H1 (cell line): Measurements from ENCODE around the gene TMTC2. TPM values are rescaled to one million over a fixed set of nuclear protein-coding genes. Genes with fewer than 3 reads are reported as not detected.

Source experiments
- CTCF ChIA-PET: fragments of 300-600 bp; sonication (Branson Sonifier 250); formaldehyde crosslinking; loops from one replicate; lab custom pipeline; 2021; ENCODE audit not compliant: partially characterized antibody; lab: Charles Lee
- POLR2A ChIA-PET: fragments of 300-600 bp; sonication (Branson Sonifier 250); formaldehyde crosslinking; loops from one replicate; lab custom pipeline; 2021; ENCODE audit warnings: inconsistent platforms; ENCODE audit not compliant: partially characterized antibody; lab: Charles Lee
- DNase-seq, 2 experiments: peaks; one replicate each; pipeline versions ENCODE4 v3.0.0 to v3.0.0-alpha.2; 2010 to 2022; ENCODE audit warnings: low spot score in 2 of 2, low read depth in 1 of 2, mixed read lengths in 1 of 2
- FAIRE-seq: peaks from 2 replicates; lab custom pipeline; 2011; peaks lifted over from hg19 to GRCh38; lab: Jason Lieb, UNC
- H2AFZ ChIP-seq: 2 replicates; pipeline ENCODE4 v1.8.1; 2012; ENCODE audit warnings: low read length, inconsistent platforms
- H2AK5ac ChIP-seq: 2 replicates; pipeline ENCODE4 v1.6.1; 2013; ENCODE audit warnings: low read depth, low read length
- H2BK120ac ChIP-seq: replicated peaks from 2 replicates; pipeline ENCODE3; 2013; ENCODE audit warnings: low read depth, low read length, inconsistent platforms
- H2BK12ac ChIP-seq: 2 replicates; pipeline ENCODE4 v1.6.1; 2013; ENCODE audit warnings: low read depth, low read length
- H2BK15ac ChIP-seq: 2 replicates; pipeline ENCODE4 v1.6.1; 2013; ENCODE audit warnings: low read length
- H2BK20ac ChIP-seq: 2 replicates; pipeline ENCODE4 v1.6.1; 2013; ENCODE audit warnings: low read length
- H2BK5ac ChIP-seq: 2 replicates; pipeline ENCODE4 v1.6.1; 2013; ENCODE audit warnings: low read depth, low read length
- H3K14ac ChIP-seq: 2 replicates; pipeline ENCODE4 v1.6.1; 2013; ENCODE audit warnings: inconsistent platforms; ENCODE audit not compliant: insufficient read length
- H3K18ac ChIP-seq: 2 replicates; pipeline ENCODE4 v1.6.1; 2013; ENCODE audit warnings: low read length; ENCODE audit errors: extremely low read depth
- H3K23ac ChIP-seq: 2 replicates; pipeline ENCODE4 v1.6.1; 2013; ENCODE audit warnings: inconsistent platforms; ENCODE audit not compliant: insufficient read length
- H3K23me2 ChIP-seq: 2 replicates; pipeline ENCODE4 v1.6.1; 2013; ENCODE audit warnings: low read depth, low read length
- H3K27ac ChIP-seq: 2 replicates; pipeline ENCODE4 v1.6.1; 2011; ENCODE audit warnings: low read depth, low read length, inconsistent platforms
- H3K27me3 ChIP-seq, 4 experiments: replicated peaks in 1 of 4; 1 replicate in 1 of 4; 2 replicates in 3 of 4; pipeline versions ENCODE4 v1.6.1 to v1.8.1; 2011 to 2013; ENCODE audit warnings: low read length in 3 of 4, mild to moderate bottlenecking in 3 of 4, inconsistent platforms in 2 of 4, mixed read lengths in 2 of 4, moderate library complexity in 1 of 4; ENCODE audit not compliant: control insufficient read depth in 3 of 4, insufficient read depth in 3 of 4; ENCODE audit errors: extremely low read depth in 1 of 4
- H3K36me3 ChIP-seq, 4 experiments: 2 replicates each; pipeline versions ENCODE4 v1.6.1 to v1.8.1; 2011 to 2013; ENCODE audit warnings: mild to moderate bottlenecking in 4 of 4, low read length in 3 of 4, moderate library complexity in 2 of 4, control low read depth in 1 of 4, inconsistent platforms in 1 of 4; ENCODE audit not compliant: insufficient read depth in 4 of 4, control insufficient read depth in 2 of 4
- H3K4ac ChIP-seq: replicated peaks from 2 replicates; pipeline ENCODE3; 2013; ENCODE audit warnings: low read length, low read depth, mixed read lengths, inconsistent platforms; ENCODE audit not compliant: insufficient read length
- H3K4me1 ChIP-seq, 4 experiments: replicated peaks in 1 of 4; 1 replicate in 1 of 4; 2 replicates in 3 of 4; pipeline versions ENCODE4 v1.6.1 to v1.8.1; 2011 to 2013; ENCODE audit warnings: low read length in 3 of 4, inconsistent platforms in 2 of 4, mixed read lengths in 1 of 4; ENCODE audit not compliant: insufficient read depth in 4 of 4, control insufficient read depth in 3 of 4
- H3K4me2 ChIP-seq, 2 experiments: 2 replicates each; pipeline versions ENCODE4 v1.6.1 to v1.8.1; 2011 to 2013; ENCODE audit warnings: low read depth in 2 of 2, low read length in 2 of 2, control low read depth in 1 of 2, inconsistent platforms in 1 of 2, mild to moderate bottlenecking in 1 of 2; ENCODE audit not compliant: insufficient read depth in 1 of 2
- H3K4me3 ChIP-seq, 4 experiments: fragments of 200-600, 300-600 bp in 1 of 4; sonication (generic), shearing (Covaris generic), sonication (Bioruptor Twin) in 1 of 4; 2 replicates each; pipeline versions ENCODE4 v1.5.1 to v1.8.1; 2011 to 2016; ENCODE audit warnings: low read length in 4 of 4, low read depth in 3 of 4, control low read depth in 2 of 4, inconsistent platforms in 2 of 4, mild to moderate bottlenecking in 2 of 4, mixed read lengths in 1 of 4, moderate library complexity in 1 of 4; ENCODE audit not compliant: insufficient read depth in 2 of 4; ENCODE audit errors: extremely low read depth in 1 of 4
- H3K56ac ChIP-seq: replicated peaks from 2 replicates; pipeline ENCODE3; 2013; ENCODE audit warnings: low read depth, mild to moderate bottlenecking, mixed read lengths, low read length, inconsistent platforms; ENCODE audit not compliant: insufficient read length
- H3K79me1 ChIP-seq: 2 replicates; pipeline ENCODE4 v1.6.1; 2013; ENCODE audit warnings: low read depth, low read length, control low read depth
- H3K79me2 ChIP-seq, 2 experiments: 2 replicates each; pipeline versions ENCODE4 v1.6.1 to v1.8.1; 2012 to 2013; ENCODE audit warnings: low read length in 2 of 2, mild to moderate bottlenecking in 2 of 2, inconsistent platforms in 1 of 2; ENCODE audit not compliant: insufficient read depth in 2 of 2, control insufficient read depth in 1 of 2
- H3K9ac ChIP-seq, 4 experiments: replicated peaks in 1 of 4; 1 replicate in 1 of 4; 2 replicates in 3 of 4; pipeline versions ENCODE4 v1.6.1 to v1.8.1; 2011 to 2013; ENCODE audit warnings: low read depth in 3 of 4, low read length in 3 of 4, control low read depth in 2 of 4, mild to moderate bottlenecking in 2 of 4, moderate library complexity in 2 of 4, inconsistent platforms in 1 of 4; ENCODE audit errors: extremely low read depth in 1 of 4
- H3K9me3 ChIP-seq, 2 experiments: 2 replicates each; pipeline versions ENCODE4 v1.6.1 to v1.8.1; 2012 to 2013; ENCODE audit warnings: mild to moderate bottlenecking in 2 of 2, moderate library complexity in 2 of 2, control low read depth in 1 of 2, inconsistent platforms in 1 of 2, low read depth in 1 of 2, low read length in 1 of 2, mixed read lengths in 1 of 2; ENCODE audit not compliant: insufficient read depth in 2 of 2
- H4K20me1 ChIP-seq, 2 experiments: replicated peaks in 1 of 2; 2 replicates each; pipeline versions ENCODE3 to v1.8.1; 2011 to 2013; ENCODE audit warnings: inconsistent platforms in 2 of 2, low read length in 2 of 2, mild to moderate bottlenecking in 1 of 2; ENCODE audit not compliant: insufficient read depth in 2 of 2, control insufficient read depth in 1 of 2
- H4K5ac ChIP-seq: 2 replicates; pipeline ENCODE4 v1.6.1; 2013; ENCODE audit warnings: low read length, low read depth, mixed read lengths, inconsistent platforms; ENCODE audit not compliant: insufficient read length
- H4K8ac ChIP-seq: 2 replicates; pipeline ENCODE4 v1.8.0; 2013; ENCODE audit warnings: mild to moderate bottlenecking, moderate library complexity, low read length, inconsistent platforms; ENCODE audit not compliant: insufficient read depth; ENCODE audit errors: extremely low read depth
- H4K91ac ChIP-seq: replicated peaks from 2 replicates; pipeline ENCODE3; 2013; ENCODE audit warnings: low read length, mixed read lengths, inconsistent platforms; ENCODE audit not compliant: insufficient read length
- BACH1 ChIP-seq: IDR thresholded peaks from 2 replicates; pipeline ENCODE4 v1.6.1; 2012; ENCODE audit warnings: low read length, improper control_type of control experiment
- CEBPB ChIP-seq: IDR thresholded peaks from 2 replicates; pipeline ENCODE4 v1.6.1; 2012; ENCODE audit warnings: low read depth, low read length
- CHD1 ChIP-seq: IDR thresholded peaks from 2 replicates; pipeline ENCODE4 v1.6.1; 2012; ENCODE audit warnings: low read depth, low read length, improper control_type of control experiment
- EGR1 ChIP-seq: IDR thresholded peaks from 2 replicates; pipeline ENCODE4 v1.6.1; 2011; ENCODE audit warnings: low read depth, low read length, borderline replicate concordance
- FOSL1 ChIP-seq: IDR thresholded peaks from 2 replicates; pipeline ENCODE4 v1.6.1; 2011; ENCODE audit warnings: mild to moderate bottlenecking, low read depth, low read length, moderate library complexity; ENCODE audit not compliant: insufficient read depth
- MAFK ChIP-seq: IDR thresholded peaks from 2 replicates; pipeline ENCODE4 v1.6.1; 2012; ENCODE audit warnings: low read depth, mild to moderate bottlenecking, improper control_type of control experiment, low read length
- SAP30 ChIP-seq: fragments of 300-600 bp; sonication (generic); IDR thresholded peaks from 2 replicates; pipeline ENCODE4 v1.7.1; 2012; ENCODE audit warnings: low read length, moderate library complexity, mild to moderate bottlenecking, inconsistent platforms; ENCODE audit not compliant: insufficient read depth, insufficient replicate concordance
- SP4 ChIP-seq: IDR thresholded peaks from 2 replicates; pipeline ENCODE4 v1.6.1; 2012; ENCODE audit warnings: low read length, inconsistent platforms
- WGBS, 2 experiments: shearing (Covaris generic) in 1 of 2; methylation state at CpG; one replicate each; pipeline versions ENCODE4 v1.1.6 to v1.1.7; 2013 to 2015; ENCODE audit warnings: low lambda C conversion rate in 2 of 2, mixed read lengths in 2 of 2, inconsistent platforms in 1 of 2, low coverage in 1 of 2, missing lambda C conversion rate in 1 of 2; ENCODE audit not compliant: insufficient replicate concordance in 2 of 2, insufficient coverage in 1 of 2, insufficient read length in 1 of 2; ENCODE audit errors: extremely low coverage in 1 of 2, missing lambda C conversion rate in 1 of 2; 5-methylcytosine and 5-hydroxymethylcytosine counted together
- polyA plus RNA-seq, 7 experiments: library from polyadenylated mRNA; depleted of rRNA in 3 of 7; stranded (reverse) in 5 of 7; unstranded in 2 of 7; fragments of >200 nt in 5 of 7; fragments of 200-250 nt in 2 of 7; gene quantifications; 1 replicate in 5 of 7; 2 replicates in 1 of 7; 4 replicates in 1 of 7; pipeline versions ENCODE4 v1.2.1 to v1.2.3, GENCODE V29; 2011 to 2013; ENCODE audit warnings: missing spikeins in 2 of 7, mixed read lengths in 2 of 7
- total RNA-seq: library from RNA; stranded (reverse); fragmentation: NEBNext Ultra II Directional; extraction: Animal tissue kit (Norgen Biotek cat#: 25700); gene quantifications from 2 replicates; pipeline ENCODE4 v1.2.1, GENCODE V29; 2021
- TF ChIP-seq, protein P1 (sequence below): IDR thresholded peaks from 2 replicates; pipeline ENCODE4 v1.6.1; 2012; ENCODE audit warnings: inconsistent platforms
- TF ChIP-seq, protein P2 (sequence below), 3 experiments: IDR thresholded peaks; 1 replicate in 2 of 3; 2 replicates in 1 of 3; pipeline versions ENCODE4 v1.5.1 to v1.6.1; 2011; ENCODE audit warnings: low read length in 3 of 3, mild to moderate bottlenecking in 3 of 3, inconsistent platforms in 2 of 3, low read depth in 1 of 3, moderate library complexity in 1 of 3; ENCODE audit not compliant: insufficient read depth in 1 of 3; ENCODE audit errors: control extremely low read depth in 1 of 3

Gene TMTC2
- total and polyA plus RNA-seq, 2 of the 8 experiments (the other 6 are each of a cell fraction or from before 2014, with no cell fraction given) = 2.3 to 3.9 TPM

GRCh38 chr12:82953397-82953796, 266.7 kb downstream of the TMTC2 start:
- H2BK15ac ChIP-seq = no peak overlapping the region
- FAIRE-seq = no peak
- H3K9ac ChIP-seq = no peak overlapping the region
- H4K8ac ChIP-seq = no peak overlapping the region
- no peaks in the 10 kb centered on the region for H3K27me3 ChIP-seq
- no peak overlapping the region for H2AFZ ChIP-seq
- no peak for DNase-seq
- no peak overlapping the region for H3K18ac ChIP-seq
- H3K4me3 ChIP-seq = no peak overlapping the region
- no peak overlapping the region for H2BK5ac ChIP-seq
- 85% methylated on average over 1 of the region's 1 CpG; no CpG with 5 or more reads in 1 of the 2 experiments for WGBS, 2 experiments
- H2BK120ac ChIP-seq = no peak overlapping the region
- H3K23ac ChIP-seq = no peak overlapping the region
- no peaks in the 10 kb centered on the region for H3K23me2 ChIP-seq
- H3K79me1 ChIP-seq = no peaks in the 10 kb centered on the region
- ChIA-PET POLR2A (no interaction called here), CTCF (interaction anchor here (0.7 kb wide), 1 partner anchor 15 kb away, joined by 3 read pairs; no protein-coding TSS in a partner anchor)
- H3K36me3 ChIP-seq = no peaks in the 10 kb centered on the region
- H3K27ac ChIP-seq = no peak overlapping the region
- no peak overlapping the region for H3K4me2 ChIP-seq
- H3K56ac ChIP-seq = no peak overlapping the region
- no peaks in the 10 kb centered on the region for H4K20me1 ChIP-seq
- H4K91ac ChIP-seq = no peak overlapping the region
- H2AK5ac ChIP-seq = no peak overlapping the region
- H3K4ac ChIP-seq = no peak overlapping the region
- H3K14ac ChIP-seq = no peak overlapping the region
- H2BK12ac ChIP-seq = no peak overlapping the region
- no peaks in the 10 kb centered on the region for H3K9me3 ChIP-seq
- no peaks in the 10 kb centered on the region for H3K4me1 ChIP-seq
- no peaks in the 10 kb centered on the region for H3K79me2 ChIP-seq
- H4K5ac ChIP-seq = no peak overlapping the region
- H2BK20ac ChIP-seq = no peak overlapping the region
- TF ChIP-seq SP4 (no peak), MAFK (no peak), BACH1 (no peak), FOSL1 (no peak), CEBPB (no peak), EGR1 (no peak), CHD1 (no peak), SAP30 (no peak)
- TF ChIP-seq, protein P1, sequence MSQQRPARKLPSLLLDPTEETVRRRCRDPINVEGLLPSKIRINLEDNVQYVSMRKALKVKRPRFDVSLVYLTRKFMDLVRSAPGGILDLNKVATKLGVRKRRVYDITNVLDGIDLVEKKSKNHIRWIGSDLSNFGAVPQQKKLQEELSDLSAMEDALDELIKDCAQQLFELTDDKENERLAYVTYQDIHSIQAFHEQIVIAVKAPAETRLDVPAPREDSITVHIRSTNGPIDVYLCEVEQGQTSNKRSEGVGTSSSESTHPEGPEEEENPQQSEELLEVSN = no peak
- TF ChIP-seq, protein P2, sequence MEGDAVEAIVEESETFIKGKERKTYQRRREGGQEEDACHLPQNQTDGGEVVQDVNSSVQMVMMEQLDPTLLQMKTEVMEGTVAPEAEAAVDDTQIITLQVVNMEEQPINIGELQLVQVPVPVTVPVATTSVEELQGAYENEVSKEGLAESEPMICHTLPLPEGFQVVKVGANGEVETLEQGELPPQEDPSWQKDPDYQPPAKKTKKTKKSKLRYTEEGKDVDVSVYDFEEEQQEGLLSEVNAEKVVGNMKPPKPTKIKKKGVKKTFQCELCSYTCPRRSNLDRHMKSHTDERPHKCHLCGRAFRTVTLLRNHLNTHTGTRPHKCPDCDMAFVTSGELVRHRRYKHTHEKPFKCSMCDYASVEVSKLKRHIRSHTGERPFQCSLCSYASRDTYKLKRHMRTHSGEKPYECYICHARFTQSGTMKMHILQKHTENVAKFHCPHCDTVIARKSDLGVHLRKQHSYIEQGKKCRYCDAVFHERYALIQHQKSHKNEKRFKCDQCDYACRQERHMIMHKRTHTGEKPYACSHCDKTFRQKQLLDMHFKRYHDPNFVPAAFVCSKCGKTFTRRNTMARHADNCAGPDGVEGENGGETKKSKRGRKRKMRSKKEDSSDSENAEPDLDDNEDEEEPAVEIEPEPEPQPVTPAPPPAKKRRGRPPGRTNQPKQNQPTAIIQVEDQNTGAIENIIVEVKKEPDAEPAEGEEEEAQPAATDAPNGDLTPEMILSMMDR (IDR thresholded peaks at IDR 0.05; ENCODE audit: control extremely low read depth in 1 of 3, insufficient read depth in 1 of 3, low read depth in 1 of 3, low read length in 3 of 3) = no peak
